Measurements from ENCODE around the gene STRN4. TPM values are rescaled to one million over a fixed set of nuclear protein-coding genes. Genes with fewer than 3 reads are reported as not detected.

STRN4 gene
- total and polyA plus RNA-seq, 4 donors: 9.5 to 29.9 (median 24.8) TPM

DNA sequence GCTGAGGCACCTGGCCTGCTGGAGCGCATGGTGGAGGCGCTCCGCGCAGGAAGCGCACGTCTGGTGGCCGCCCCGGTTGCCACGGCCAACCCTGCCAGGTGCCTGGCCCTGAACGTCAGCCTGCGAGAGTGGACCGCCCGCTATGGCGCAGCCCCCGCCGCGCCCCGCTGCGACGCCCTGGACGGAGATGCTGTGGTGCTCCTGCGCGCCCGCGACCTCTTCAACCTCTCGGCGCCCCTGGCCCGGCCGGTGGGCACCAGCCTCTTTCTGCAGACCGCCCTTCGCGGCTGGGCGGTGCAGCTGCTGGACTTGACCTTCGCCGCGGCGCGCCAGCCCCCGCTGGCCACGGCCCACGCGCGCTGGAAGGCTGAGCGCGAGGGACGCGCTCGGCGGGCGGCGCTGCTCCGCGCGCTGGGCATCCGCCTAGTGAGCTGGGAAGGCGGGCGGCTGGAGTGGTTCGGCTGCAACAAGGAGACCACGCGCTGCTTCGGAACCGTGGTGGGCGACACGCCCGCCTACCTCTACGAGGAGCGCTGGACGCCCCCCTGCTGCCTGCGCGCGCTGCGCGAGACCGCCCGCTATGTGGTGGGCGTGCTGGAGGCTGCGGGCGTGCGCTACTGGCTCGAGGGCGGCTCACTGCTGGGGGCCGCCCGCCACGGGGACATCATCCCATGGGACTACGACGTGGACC is 9.7 kb upstream of the STRN4 start (continued):
- no peak for TF ChIP-seq ZBTB33 (IDR thresholded peaks at IDR 0.05)

GRCh38 chr19:46755077-46755852 is 9.0 kb upstream of the STRN4 start:
- TF ChIP-seq GABPA (IDR thresholded peaks at IDR 0.05 in 1 of 2, conservative IDR thresholded peaks at IDR 0.05 in 1 of 2) (no peak), NR2F2 (IDR thresholded peaks at IDR 0.05) (peak; percentile 78), ZBTB33 (IDR thresholded peaks at IDR 0.05) (no peak), RXRA (IDR thresholded peaks at IDR 0.05) (peak in 1 of 2 donors; percentile 4), FOXA2 (IDR thresholded peaks at IDR 0.05) (no peak), SP1 (IDR thresholded peaks at IDR 0.05) (peak; percentile 7), FOXA1 (IDR thresholded peaks at IDR 0.05) (no peak), EGR1 (IDR thresholded peaks at IDR 0.05; ENCODE audit: low read depth in 2 of 2) (no peak), JUND (IDR thresholded peaks at IDR 0.05) (no peak)
- TF ChIP-seq, protein P1, sequence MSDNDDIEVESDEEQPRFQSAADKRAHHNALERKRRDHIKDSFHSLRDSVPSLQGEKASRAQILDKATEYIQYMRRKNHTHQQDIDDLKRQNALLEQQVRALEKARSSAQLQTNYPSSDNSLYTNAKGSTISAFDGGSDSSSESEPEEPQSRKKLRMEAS (IDR thresholded peaks at IDR 0.05): no peak
- Histone ChIP-seq H3K27ac (ENCODE audit: low read depth in 1 of 2, low read length in 2 of 2) (peak overlapping the region in 1 of 2 donors; percentile 41), H3K9ac (ENCODE audit: low read depth in 1 of 2, low read length in 2 of 2) (no peak overlapping the region), H3K4me1 (ENCODE audit: control insufficient read depth in 4 of 4, insufficient read depth in 4 of 4, low read length in 3 of 4) (peaks cover 0 to 3% (median 2%) of the 10 kb centered on the region in 4 donors), H3K4me3 (ENCODE audit: low read depth in 1 of 3, low read length in 3 of 3) (no peak overlapping the region), H3K9me3 (ENCODE audit: control insufficient read depth in 4 of 4, low read length in 3 of 4) (no peaks in the 10 kb centered on the region), H3K36me3 (ENCODE audit: control insufficient read depth in 4 of 4, insufficient read depth in 3 of 4, low read depth in 1 of 4, low read length in 3 of 4) (peaks cover 0 to 5% (median 2%) of the 10 kb centered on the region in 4 donors), H3K27me3 (ENCODE audit: control insufficient read depth in 4 of 4, insufficient read depth in 4 of 4, low read length in 3 of 4) (no peaks in the 10 kb centered on the region)
- 78% methylated on average over 39 of the region's 39 CpGs for WGBS
- no peak for DNase-seq (ENCODE audit: low spot score)

GRCh38 chr19:46753420-46754155 is 7.3 kb upstream of the STRN4 start:
- TF ChIP-seq NR2F2 (IDR thresholded peaks at IDR 0.05): no peak
- TF ChIP-seq RAD21 (IDR thresholded peaks at IDR 0.05): peak; percentile 40 to 61
- no peak for TF ChIP-seq ZBTB33 (IDR thresholded peaks at IDR 0.05)
- peak; percentile 33 for TF ChIP-seq CTCF (IDR thresholded peaks at IDR 0.05; ENCODE audit: low read depth, low read length, missing input control)
- Histone ChIP-seq H3K27me3 (ENCODE audit: control insufficient read depth in 4 of 4, insufficient read depth in 4 of 4, low read length in 3 of 4) (no peaks in the 10 kb centered on the region), H3K27ac (ENCODE audit: low read depth in 1 of 2, low read length in 2 of 2) (no peak overlapping the region), H3K4me1 (ENCODE audit: control insufficient read depth in 4 of 4, insufficient read depth in 4 of 4, low read length in 3 of 4) (peaks cover 0 to 5% (median 2%) of the 10 kb centered on the region in 4 donors), H3K36me3 (ENCODE audit: control insufficient read depth in 4 of 4, insufficient read depth in 3 of 4, low read depth in 1 of 4, low read length in 3 of 4) (peaks cover 0 to 5% (median 3%) of the 10 kb centered on the region in 4 donors), H3K9me3 (ENCODE audit: control insufficient read depth in 4 of 4, low read length in 3 of 4) (no peaks in the 10 kb centered on the region), H3K9ac (ENCODE audit: low read depth in 1 of 2, low read length in 2 of 2) (no peak overlapping the region), H3K4me3 (ENCODE audit: low read depth in 1 of 3, low read length in 3 of 3) (no peak overlapping the region)
- DNase-seq (ENCODE audit: low spot score): peak; percentile 73
- 43% methylated on average over 4 of the region's 4 CpGs for WGBS

Measured in liver (tissue), 9 donors.